ENCODE data around the gene FMO3.

Gene FMO3

GRCh38 chr1:171158096-171158495 is 67.4 kb downstream of the FMO3 start:
- DNase-seq (ENCODE audit: low read depth in 1 of 2, low spot score in 1 of 2): no peak

DNA sequence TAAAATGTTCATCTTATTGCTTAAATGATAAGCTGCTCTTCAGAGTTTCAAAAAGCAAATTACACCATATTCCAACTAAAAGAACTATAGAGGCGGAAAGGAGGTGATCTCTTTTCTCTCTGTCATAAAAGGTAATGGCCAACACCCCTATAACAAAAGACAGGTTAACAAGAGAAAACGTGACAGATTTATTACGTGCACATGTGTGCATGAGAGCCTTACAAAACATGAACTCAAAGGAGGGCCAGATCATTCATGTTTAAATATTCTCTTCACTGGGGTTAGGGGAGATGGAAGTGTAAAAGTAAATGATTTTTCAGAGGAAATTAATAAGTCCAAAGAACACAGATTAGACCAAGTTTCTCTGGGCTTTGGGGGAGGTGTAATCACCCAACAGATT is 67.8 kb downstream of the FMO3 start:
- DNase-seq (ENCODE audit: low read depth in 1 of 2, low spot score in 1 of 2): no peak

DNA sequence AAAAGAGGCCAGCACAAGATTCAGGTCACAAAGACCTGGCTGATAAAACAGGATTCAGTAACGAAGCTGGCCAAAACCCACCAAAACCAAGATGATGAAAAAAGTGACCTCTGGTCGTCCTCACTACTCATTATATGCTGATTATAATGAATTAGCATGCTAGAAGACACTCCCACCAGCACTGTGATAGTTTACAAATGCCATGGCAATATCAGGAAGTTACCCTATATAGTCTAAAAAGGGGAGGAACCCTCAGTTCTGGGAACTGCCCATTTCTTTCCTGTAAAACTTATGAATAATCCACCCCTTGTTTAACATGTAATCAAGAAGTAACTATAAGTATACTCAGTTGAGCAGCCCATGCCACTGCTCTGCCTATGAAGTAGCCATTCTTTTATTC is 68.4 kb downstream of the FMO3 start:
- no peak for DNase-seq (ENCODE audit: low read depth in 1 of 2, low spot score in 1 of 2)

DNA sequence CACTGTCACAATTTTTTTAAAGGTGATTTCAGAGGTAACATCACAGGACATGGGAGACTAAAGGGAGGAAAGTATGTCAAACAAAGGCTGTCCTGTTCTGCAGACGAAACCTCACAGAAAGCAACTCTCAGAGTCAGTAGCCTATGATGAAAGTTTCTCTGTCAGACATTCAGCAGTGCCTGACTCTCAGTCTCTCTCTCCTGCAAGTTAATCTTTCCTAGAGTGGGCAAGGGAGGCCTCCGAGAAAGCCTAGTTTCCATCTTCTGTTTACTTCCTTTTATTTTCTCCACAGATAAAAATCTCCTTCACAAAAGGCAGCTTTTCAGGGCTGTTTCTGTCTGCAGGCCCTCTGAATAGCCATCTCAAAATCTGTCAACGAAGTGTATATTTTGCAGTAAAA is 69.5 kb downstream of the FMO3 start:
- no peak for DNase-seq (ENCODE audit: low read depth in 1 of 2, low spot score in 1 of 2)

- no peak for DNase-seq (ENCODE audit: low read depth in 1 of 2, low spot score in 1 of 2)
These were observed 70.1 kb downstream of the FMO3 start for GRCh38 chr1:171160639-171161354.

DNA sequence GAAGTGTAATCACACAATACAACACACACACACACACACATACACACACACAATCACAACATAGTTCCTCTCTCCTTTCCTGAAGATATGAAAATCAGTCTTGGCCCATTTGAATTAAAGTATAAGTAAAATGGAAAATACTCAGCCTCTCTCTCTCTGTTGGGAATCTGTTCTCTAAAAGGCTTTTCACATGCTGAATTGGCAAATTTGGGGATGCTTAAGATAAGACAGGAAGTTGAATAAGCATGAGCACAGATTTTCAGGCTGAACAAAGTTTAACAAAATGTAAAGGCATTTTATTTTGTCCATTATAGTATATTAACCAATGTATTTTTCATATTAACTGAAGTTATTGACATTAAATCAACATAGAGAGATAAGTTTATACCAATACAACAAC is 70.7 kb downstream of the FMO3 start:
- no peak for DNase-seq (ENCODE audit: low read depth in 1 of 2, low spot score in 1 of 2)

DNA sequence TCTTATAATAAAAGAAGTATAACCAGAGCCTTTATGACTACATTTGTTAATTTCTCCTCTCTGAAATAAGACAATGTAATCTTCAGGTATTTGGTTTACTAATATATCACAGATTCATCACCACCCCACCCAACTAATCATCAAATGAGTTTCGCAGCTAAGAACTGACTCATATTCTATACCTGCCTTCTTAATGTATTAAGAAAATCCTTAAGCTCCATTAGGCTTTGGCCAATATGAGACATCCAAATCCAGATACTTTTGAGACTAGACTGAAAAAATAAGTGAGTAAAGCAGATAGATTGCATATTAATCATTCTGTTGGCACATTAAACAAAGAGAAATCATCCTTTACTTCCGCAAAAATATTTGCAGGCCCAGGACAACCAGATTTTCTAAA is 75.7 kb downstream of the FMO3 start:
- no peak for DNase-seq (ENCODE audit: low read depth in 1 of 2, low spot score in 1 of 2)
